AG10803 (cell line): ENCODE results near the gene PMIS2.

Experiments used
- DNase-seq: peaks from one replicate; pipeline ENCODE4 v3.0.0; 2010; ENCODE audit warnings: low read depth
- H3K4me3 ChIP-seq: 2 replicates; pipeline ENCODE4 v1.5.1; 2011; ENCODE audit warnings: mild to moderate bottlenecking, low read length, control low read depth
- TF ChIP-seq, protein P1 (sequence below): conservative IDR thresholded peaks from 2 replicates; pipeline ENCODE4 v1.5.1; 2011; ENCODE audit warnings: mild to moderate bottlenecking, low read length, control low read depth, inconsistent platforms

Gene PMIS2

DNA sequence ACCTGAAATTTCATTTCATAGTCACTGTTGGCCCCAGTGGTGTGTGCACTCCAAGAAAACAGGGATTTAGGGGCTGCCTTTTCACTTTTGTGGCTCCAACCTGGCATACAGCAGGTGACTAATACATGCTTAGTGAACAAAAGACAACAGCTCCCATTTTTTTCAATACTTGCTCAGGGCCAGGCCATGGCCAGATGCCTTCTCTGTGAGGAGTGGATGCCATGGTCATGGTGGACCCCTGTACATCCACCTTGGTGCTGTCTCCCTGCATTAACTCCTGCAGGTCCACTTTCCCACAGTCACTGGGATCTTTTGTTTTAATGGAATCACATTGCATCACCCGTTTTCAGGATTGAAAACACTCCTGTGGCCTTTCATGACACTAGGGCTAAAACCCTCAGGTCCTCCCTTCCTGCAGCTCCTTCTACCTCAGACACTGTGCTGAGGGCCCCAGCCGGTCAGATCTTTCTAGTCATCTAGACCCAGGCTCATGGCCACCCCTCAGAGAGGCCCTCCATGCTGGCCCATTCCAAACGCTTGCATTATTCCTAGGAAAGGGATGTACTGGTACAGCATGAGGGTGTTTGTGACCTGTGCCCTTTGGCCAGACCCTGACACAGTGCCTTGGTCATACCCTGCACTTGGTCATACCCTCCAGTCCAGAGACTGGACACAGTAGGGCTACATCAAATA lies 41.7 kb upstream of the PMIS2 start:
- TF ChIP-seq, protein P1, sequence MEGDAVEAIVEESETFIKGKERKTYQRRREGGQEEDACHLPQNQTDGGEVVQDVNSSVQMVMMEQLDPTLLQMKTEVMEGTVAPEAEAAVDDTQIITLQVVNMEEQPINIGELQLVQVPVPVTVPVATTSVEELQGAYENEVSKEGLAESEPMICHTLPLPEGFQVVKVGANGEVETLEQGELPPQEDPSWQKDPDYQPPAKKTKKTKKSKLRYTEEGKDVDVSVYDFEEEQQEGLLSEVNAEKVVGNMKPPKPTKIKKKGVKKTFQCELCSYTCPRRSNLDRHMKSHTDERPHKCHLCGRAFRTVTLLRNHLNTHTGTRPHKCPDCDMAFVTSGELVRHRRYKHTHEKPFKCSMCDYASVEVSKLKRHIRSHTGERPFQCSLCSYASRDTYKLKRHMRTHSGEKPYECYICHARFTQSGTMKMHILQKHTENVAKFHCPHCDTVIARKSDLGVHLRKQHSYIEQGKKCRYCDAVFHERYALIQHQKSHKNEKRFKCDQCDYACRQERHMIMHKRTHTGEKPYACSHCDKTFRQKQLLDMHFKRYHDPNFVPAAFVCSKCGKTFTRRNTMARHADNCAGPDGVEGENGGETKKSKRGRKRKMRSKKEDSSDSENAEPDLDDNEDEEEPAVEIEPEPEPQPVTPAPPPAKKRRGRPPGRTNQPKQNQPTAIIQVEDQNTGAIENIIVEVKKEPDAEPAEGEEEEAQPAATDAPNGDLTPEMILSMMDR, result no peak
- H3K4me3 ChIP-seq, result peak overlapping the region; percentile 86
- no peak for DNase-seq

DNA sequence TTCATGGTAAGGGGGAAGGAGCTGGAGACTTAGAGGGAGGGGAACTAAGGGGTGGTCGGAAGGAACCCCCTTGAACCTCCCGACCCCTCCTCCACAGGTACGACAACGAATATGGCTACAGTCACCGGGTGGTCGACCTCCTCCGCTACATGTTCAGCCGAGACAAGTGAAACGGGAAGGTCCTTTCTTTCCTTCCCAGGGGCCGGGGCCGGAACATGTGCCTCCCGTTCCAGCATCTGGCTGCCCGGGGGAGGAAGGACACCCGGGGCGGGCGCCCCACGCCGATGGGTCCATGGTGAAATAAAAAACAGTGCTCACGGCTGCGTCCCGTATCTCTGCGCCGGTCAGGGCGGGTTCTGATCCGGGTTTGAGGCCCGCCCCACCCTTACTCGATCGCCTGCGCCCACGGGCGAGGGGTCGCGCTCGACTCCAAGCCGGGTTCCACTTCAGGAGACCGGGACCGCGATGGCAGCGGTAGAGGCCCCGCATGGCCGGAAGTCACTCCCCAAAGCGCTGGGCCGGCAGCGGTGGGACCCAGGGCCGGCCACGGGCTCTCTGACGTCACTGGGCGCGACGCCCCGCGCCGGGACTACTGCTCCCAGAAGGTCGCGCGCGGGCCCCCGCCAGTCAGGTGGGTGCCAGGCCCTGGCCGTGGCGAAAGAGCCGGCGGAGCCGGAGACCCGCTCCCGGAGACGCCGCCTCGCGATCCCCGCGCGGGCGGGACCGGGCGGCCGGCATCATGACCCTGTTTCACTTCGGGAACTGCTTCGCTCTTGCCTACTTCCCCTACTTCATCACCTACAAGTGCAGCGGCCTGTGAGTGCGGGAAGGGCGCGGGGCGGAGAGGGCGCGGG lies 40.7 kb upstream of the PMIS2 start, which contains the start of gene TMEM147:
Gene TMEM147, plus strand, starts transcription at position 626 of the 854 bp plus-strand sequence. Its CDS starts 114 bp downstream, at position 740.
- TF ChIP-seq, protein P1, result no peak
- peak within 1 kb of the TSS; percentile 86 for H3K4me3 ChIP-seq
- peak; percentile 83 for DNase-seq

DNA sequence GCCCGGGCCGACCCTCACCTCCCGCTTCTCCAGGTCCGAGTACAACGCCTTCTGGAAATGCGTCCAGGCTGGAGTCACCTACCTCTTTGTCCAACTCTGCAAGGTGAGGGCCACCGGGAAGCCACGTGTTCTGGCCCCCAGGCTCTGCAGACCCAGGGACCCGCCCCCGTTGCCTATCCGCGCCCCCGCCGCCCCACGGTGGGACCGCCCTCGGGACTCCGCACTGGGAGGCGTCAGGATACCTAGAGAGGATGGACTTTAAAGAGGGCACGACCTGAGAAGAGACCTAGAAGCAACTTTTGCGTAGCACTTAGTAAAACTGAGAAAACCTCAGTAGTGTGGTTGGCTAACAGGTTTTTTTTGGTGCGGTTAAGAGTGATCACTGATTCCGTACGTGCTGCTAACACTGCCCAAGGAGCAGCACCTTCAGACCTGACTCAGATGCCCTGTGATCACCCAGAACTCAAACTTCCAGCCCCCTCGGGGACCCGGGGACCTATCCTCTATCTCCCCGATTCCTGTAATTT lies 40.1 kb upstream of the PMIS2 start:
- TF ChIP-seq, protein P1, result no peak
- peak overlapping the region; percentile 86 for H3K4me3 ChIP-seq
- no peak for DNase-seq

DNA sequence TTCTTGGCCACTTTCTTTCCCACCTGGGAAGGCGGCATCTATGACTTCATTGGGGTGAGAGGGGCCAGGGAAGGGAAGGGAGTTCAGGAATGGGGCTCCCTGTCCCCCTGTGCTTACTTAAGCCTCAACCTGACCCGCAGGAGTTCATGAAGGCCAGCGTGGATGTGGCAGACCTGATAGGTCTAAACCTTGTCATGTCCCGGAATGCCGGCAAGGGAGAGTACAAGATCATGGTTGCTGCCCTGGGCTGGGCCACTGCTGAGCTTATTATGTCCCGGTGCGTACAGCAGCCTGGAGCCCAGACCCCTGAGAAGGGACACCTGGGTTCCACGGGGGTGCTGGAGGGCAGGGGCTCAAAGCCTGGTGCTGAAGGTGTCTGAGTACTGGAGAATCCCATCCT lies 39.4 kb upstream of the PMIS2 start:
- H3K4me3 ChIP-seq, result peak overlapping the region; percentile 86
- DNase-seq, result no peak
- TF ChIP-seq, protein P1, result no peak

DNA sequence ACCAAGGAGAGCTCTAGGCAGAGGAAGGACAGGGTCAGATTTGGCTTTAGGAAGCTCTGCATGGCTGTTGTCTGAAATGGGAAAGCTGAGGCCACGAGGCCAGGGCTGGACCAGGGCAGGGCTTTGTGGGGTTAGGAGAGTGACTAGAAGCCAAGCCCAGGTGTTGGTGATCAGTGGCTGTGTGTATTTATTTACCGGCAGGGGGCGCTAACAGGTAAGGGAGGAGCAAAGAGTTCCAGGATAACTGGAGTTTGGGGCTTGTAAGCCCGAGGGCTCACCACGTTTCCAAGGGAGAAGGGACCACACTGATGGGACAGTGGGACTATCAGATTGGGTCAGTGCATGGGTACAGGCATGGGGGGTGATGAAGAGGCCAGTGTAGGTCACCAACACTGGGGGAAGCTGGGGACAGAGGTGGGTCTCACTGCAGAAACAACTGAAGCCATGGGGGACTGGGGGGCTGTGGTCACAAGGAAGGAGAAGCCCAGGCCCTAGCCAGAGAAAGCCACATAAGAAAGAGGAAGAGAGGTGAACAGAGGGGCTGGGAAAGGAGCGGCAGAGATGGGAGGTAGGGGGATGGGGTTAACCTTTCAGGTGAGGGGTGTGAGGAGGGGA lies 36.7 kb upstream of the PMIS2 start:
- H3K4me3 ChIP-seq, result no peak overlapping the region
- DNase-seq, result peak; percentile 66
- TF ChIP-seq, protein P1, result peak; percentile 68

DNA sequence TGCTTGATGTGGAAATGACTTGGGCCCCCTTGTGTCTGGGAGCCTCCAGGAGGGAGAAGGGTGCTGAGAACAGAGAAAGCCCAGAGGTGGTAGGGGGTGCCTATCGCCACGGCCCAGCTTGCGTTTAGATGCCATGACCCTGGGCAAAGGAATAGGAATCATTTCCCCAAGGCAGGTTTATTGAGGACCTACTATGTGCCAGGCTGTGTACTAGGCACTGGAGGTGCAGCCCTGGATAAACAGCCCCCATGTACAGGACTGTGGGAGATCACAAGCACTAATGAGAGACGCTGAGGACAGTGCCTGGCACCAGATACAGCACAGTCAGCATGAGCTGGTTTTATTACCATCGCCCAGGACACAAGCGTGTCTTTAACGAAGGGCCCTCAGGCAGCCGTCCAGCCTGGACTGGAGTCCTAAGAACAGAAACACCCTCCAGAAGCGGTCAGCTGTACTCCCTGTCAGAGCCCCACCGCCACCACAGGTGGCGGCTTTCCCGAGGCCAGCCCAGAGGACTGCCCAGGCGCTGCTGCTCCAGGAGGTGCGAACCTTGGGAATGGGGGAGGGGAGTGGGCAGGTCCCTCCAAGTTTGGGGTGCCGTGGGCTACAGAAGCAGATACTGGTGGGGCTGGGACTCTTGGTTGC lies 36.0 kb upstream of the PMIS2 start:
- TF ChIP-seq, protein P1, result no peak
- no peak overlapping the region for H3K4me3 ChIP-seq

More for the DNA sequence above, 36.0 kb upstream of the PMIS2 start:
- DNase-seq, result no peak
